Neuronal stem cell (in vitro differentiated cells): ENCODE results near the gene PPP2R5C.

Source experiments
- DNase-seq: peaks from one replicate; pipeline ENCODE4 v3.0.0-alpha.2; 2013; ENCODE audit warnings: low spot score
- H2AFZ ChIP-seq: one replicate; pipeline ENCODE4 v1.6.1; 2013; ENCODE audit warnings: mild to moderate bottlenecking, low read length, inconsistent platforms
- H2AK5ac ChIP-seq: 2 replicates; pipeline ENCODE4 v1.6.1; 2013; ENCODE audit warnings: low read depth, mild to moderate bottlenecking, inconsistent platforms, low read length, moderate library complexity, mixed read lengths
- H2BK120ac ChIP-seq: 2 replicates; pipeline ENCODE4 v1.6.1; 2013; ENCODE audit warnings: low read depth, mild to moderate bottlenecking, inconsistent platforms, low read length, moderate library complexity, mixed read lengths
- H2BK12ac ChIP-seq: one replicate; pipeline ENCODE4 v1.6.1; 2013; ENCODE audit warnings: low read length, inconsistent platforms
- H2BK15ac ChIP-seq: 2 replicates; pipeline ENCODE4 v1.6.1; 2013; ENCODE audit warnings: mild to moderate bottlenecking, low read length, inconsistent platforms, mixed read lengths
- H2BK5ac ChIP-seq: one replicate; pipeline ENCODE4 v1.6.1; 2013; ENCODE audit warnings: inconsistent platforms, mild to moderate bottlenecking, low read length, moderate library complexity
- H3K14ac ChIP-seq: one replicate; pipeline ENCODE4 v1.6.1; 2013; ENCODE audit warnings: low read length, inconsistent platforms
- H3K18ac ChIP-seq: 2 replicates; pipeline ENCODE4 v1.6.1; 2013; ENCODE audit warnings: low read length, inconsistent platforms
- H3K23ac ChIP-seq: 2 replicates; pipeline ENCODE4 v1.6.1; 2013; ENCODE audit warnings: low read depth, mild to moderate bottlenecking, mixed read lengths, low read length, inconsistent platforms; ENCODE audit not compliant: poor library complexity
- H3K27ac ChIP-seq: replicated peaks from 3 replicates; pipeline ENCODE4 v1.5.1; 2013; ENCODE audit warnings: low read length, inconsistent platforms
- H3K27me3 ChIP-seq, 3 experiments: 2 replicates each; pipeline ENCODE4 v1.6.1; 2013; ENCODE audit warnings: low read length in 3 of 3, mild to moderate bottlenecking in 2 of 3, inconsistent platforms in 1 of 3, low read depth in 1 of 3, mixed read lengths in 1 of 3, moderate library complexity in 1 of 3; ENCODE audit not compliant: control insufficient read depth in 3 of 3, insufficient read depth in 3 of 3
- H3K36me3 ChIP-seq, 2 donors: replicated peaks in 1 of 2; 2 replicates each; pipeline ENCODE4 v1.6.1; 2013; ENCODE audit warnings: low read length in 2 of 2; ENCODE audit not compliant: control insufficient read depth in 2 of 2, insufficient read depth in 2 of 2
- H3K4ac ChIP-seq: 2 replicates; pipeline ENCODE4 v1.6.1; 2013; ENCODE audit warnings: inconsistent platforms, mild to moderate bottlenecking, low read length, moderate library complexity
- H3K4me1 ChIP-seq, 2 donors: 1 replicate in 1 of 2; 2 replicates in 1 of 2; pipeline ENCODE4 v1.6.1; 2013; ENCODE audit warnings: low read length in 2 of 2, low read depth in 1 of 2; ENCODE audit not compliant: control insufficient read depth in 2 of 2, insufficient read depth in 1 of 2
- H3K4me2 ChIP-seq: one replicate; pipeline ENCODE4 v1.6.1; 2013; ENCODE audit warnings: mild to moderate bottlenecking, low read length, inconsistent platforms; ENCODE audit not compliant: insufficient read depth, poor library complexity, severe bottlenecking
- H3K4me3 ChIP-seq, 2 donors: 2 replicates each; pipeline ENCODE4 v1.5.1; 2013; ENCODE audit warnings: low read length in 2 of 2, mild to moderate bottlenecking in 2 of 2, inconsistent platforms in 1 of 2, moderate library complexity in 1 of 2
- H3K79me1 ChIP-seq: one replicate; pipeline ENCODE4 v1.6.1; 2013; ENCODE audit warnings: low read depth, mild to moderate bottlenecking, inconsistent platforms, low read length, moderate library complexity
- H3K9ac ChIP-seq: one replicate; pipeline ENCODE4 v1.6.1; 2013; ENCODE audit warnings: mild to moderate bottlenecking, low read depth, low read length, inconsistent platforms; ENCODE audit not compliant: poor library complexity
- H3K9me3 ChIP-seq, 2 donors: replicated peaks in 1 of 2; 2 replicates each; pipeline versions ENCODE3 to v1.6.1; 2013; ENCODE audit warnings: low read length in 2 of 2, mild to moderate bottlenecking in 2 of 2, inconsistent platforms in 1 of 2, low read depth in 1 of 2, mixed read lengths in 1 of 2, moderate library complexity in 1 of 2; ENCODE audit not compliant: control insufficient read depth in 2 of 2, insufficient read depth in 1 of 2
- H4K8ac ChIP-seq: one replicate; pipeline ENCODE4 v1.6.1; 2013; ENCODE audit warnings: low read depth, mild to moderate bottlenecking, inconsistent platforms, low read length, moderate library complexity
- H4K91ac ChIP-seq: one replicate; pipeline ENCODE4 v1.6.1; 2013; ENCODE audit warnings: low read length, low read depth, mild to moderate bottlenecking, inconsistent platforms; ENCODE audit not compliant: poor library complexity
- WGBS, 2 donors: extraction: QIAGEN DNeasy Blood & Tissue Kit; methylation state at CpG; one replicate each; pipeline ENCODE4 v1.1.7; 2013; ENCODE audit warnings: missing lambda C conversion rate in 2 of 2, mixed read lengths in 1 of 2; ENCODE audit not compliant: insufficient read length in 2 of 2, insufficient replicate concordance in 1 of 2; ENCODE audit errors: extremely low coverage in 2 of 2; 5-methylcytosine and 5-hydroxymethylcytosine counted together

PPP2R5C gene

GRCh38 chr14:101926085-101926484 is 164.6 kb downstream of the PPP2R5C start:
- no peak overlapping the region for H4K91ac ChIP-seq
- no peak overlapping the region for H2BK15ac ChIP-seq
- no peak overlapping the region for H2BK5ac ChIP-seq
- no peaks in the 10 kb centered on the region for H3K79me1 ChIP-seq
- H3K9ac ChIP-seq, result no peak overlapping the region
- H3K18ac ChIP-seq, result no peak overlapping the region
- H3K4me2 ChIP-seq, result no peak overlapping the region
- H2AFZ ChIP-seq, result no peak overlapping the region
- H3K36me3 ChIP-seq, result peaks cover 4 to 38% of the 10 kb centered on the region in 2 donors
- H3K4me1 ChIP-seq, result no peaks in the 10 kb centered on the region
- WGBS, 2 donors, result no CpG with 5 or more reads among the region's 8 CpGs
- no peak overlapping the region for H2BK120ac ChIP-seq
- DNase-seq, result no peak
- no peak overlapping the region for H2AK5ac ChIP-seq
- H3K14ac ChIP-seq, result no peak overlapping the region
- no peak overlapping the region for H3K23ac ChIP-seq
- no peak overlapping the region for H3K4me3 ChIP-seq
- no peaks in the 10 kb centered on the region for H3K27me3 ChIP-seq
- H3K27ac ChIP-seq, result no peak overlapping the region
- no peak overlapping the region for H4K8ac ChIP-seq
- no peak overlapping the region for H2BK12ac ChIP-seq
- no peaks in the 10 kb centered on the region for H3K9me3 ChIP-seq
- H3K4ac ChIP-seq, result no peak overlapping the region

GRCh38 chr14:101926620-101927019 is 165.1 kb downstream of the PPP2R5C start:
- WGBS, 2 donors, result no CpG with 5 or more reads among the region's 5 CpGs
- Histone ChIP-seq H2BK15ac (no peak overlapping the region), H2BK120ac (no peak overlapping the region), H3K9ac (no peak overlapping the region), H3K14ac (no peak overlapping the region), H3K27me3 (no peaks in the 10 kb centered on the region), H2AK5ac (no peak overlapping the region), H2BK5ac (no peak overlapping the region), H2BK12ac (no peak overlapping the region), H3K4ac (no peak overlapping the region), H3K9me3 (no peaks in the 10 kb centered on the region), H3K23ac (no peak overlapping the region), H4K91ac (no peak overlapping the region), H3K4me2 (no peak overlapping the region), H2AFZ (no peak overlapping the region), H4K8ac (no peak overlapping the region), H3K79me1 (no peaks in the 10 kb centered on the region), H3K4me3 (no peak overlapping the region), H3K27ac (no peak overlapping the region), H3K4me1 (no peaks in the 10 kb centered on the region), H3K18ac (no peak overlapping the region), H3K36me3 (peaks cover 4 to 33% of the 10 kb centered on the region in 2 donors)
- DNase-seq, result no peak

GRCh38 chr14:101927859-101928258 is 166.3 kb downstream of the PPP2R5C start:
- DNase-seq, result no peak
- no peak overlapping the region for H3K14ac ChIP-seq
- no CpG with 5 or more reads among the region's 10 CpGs for WGBS, 2 donors

GRCh38 chr14:101928415-101928841 is 166.9 kb downstream of the PPP2R5C start:
- H3K4me3 ChIP-seq, result no peak overlapping the region
- H3K36me3 ChIP-seq, result peaks cover 2 to 25% of the 10 kb centered on the region in 2 donors
- WGBS, 2 donors, result no CpG with 5 or more reads among the region's 24 CpGs

More at GRCh38 chr14:101927859-101928258, 166.3 kb downstream of the PPP2R5C start:
- no peaks in the 10 kb centered on the region for H3K27me3 ChIP-seq
- no peak overlapping the region for H2BK15ac ChIP-seq
- H3K4me1 ChIP-seq, result no peaks in the 10 kb centered on the region
- H4K91ac ChIP-seq, result no peak overlapping the region
- no peaks in the 10 kb centered on the region for H3K79me1 ChIP-seq
- no peak overlapping the region for H2AK5ac ChIP-seq
- no peak overlapping the region for H3K18ac ChIP-seq
- peaks cover 3 to 29% of the 10 kb centered on the region in 2 donors for H3K36me3 ChIP-seq
- no peak overlapping the region for H2BK12ac ChIP-seq
- no peak overlapping the region for H3K4me2 ChIP-seq
- no peak overlapping the region for H3K27ac ChIP-seq
- H2BK120ac ChIP-seq, result no peak overlapping the region
- H4K8ac ChIP-seq, result no peak overlapping the region
- no peak overlapping the region for H2BK5ac ChIP-seq
- H3K4ac ChIP-seq, result no peak overlapping the region
- no peak overlapping the region for H2AFZ ChIP-seq
- no peak overlapping the region for H3K4me3 ChIP-seq
- H3K23ac ChIP-seq, result no peak overlapping the region
- H3K9ac ChIP-seq, result no peak overlapping the region
- no peaks in the 10 kb centered on the region for H3K9me3 ChIP-seq

More at GRCh38 chr14:101928415-101928841, 166.9 kb downstream of the PPP2R5C start:
- Histone ChIP-seq H3K9me3 (no peaks in the 10 kb centered on the region), H3K23ac (no peak overlapping the region), H2AFZ (no peak overlapping the region), H2BK120ac (peak overlapping the region; percentile 2), H3K9ac (no peak overlapping the region), H4K91ac (no peak overlapping the region), H4K8ac (no peak overlapping the region), H3K14ac (no peak overlapping the region), H3K4ac (no peak overlapping the region), H3K4me1 (no peaks in the 10 kb centered on the region), H3K79me1 (no peaks in the 10 kb centered on the region), H3K18ac (no peak overlapping the region), H3K4me2 (no peak overlapping the region), H2BK15ac (no peak overlapping the region), H2BK12ac (no peak overlapping the region), H2AK5ac (no peak overlapping the region), H3K27me3 (no peaks in the 10 kb centered on the region), H3K27ac (no peak overlapping the region), H2BK5ac (no peak overlapping the region)
- DNase-seq, result no peak
